ENCODE measurements around the gene PCNX1. TPM values are rescaled to one million over a fixed set of nuclear protein-coding genes. Genes with fewer than 3 reads are reported as not detected.

The PCNX1 gene
- total RNA-seq, 1 experiment from 2014 or later: 48.0 TPM

GRCh38 chr14:71071042-71071441 lies 163.8 kb downstream of the PCNX1 start:
- Histone ChIP-seq H3K18ac (ENCODE audit: insufficient read length, low read depth, low read length) (no peak overlapping the region), H4K20me1 (ENCODE audit: control insufficient read depth, insufficient read depth, insufficient read length) (no peaks in the 10 kb centered on the region), H4K8ac (replicated peaks; ENCODE audit: insufficient read length, low read depth, low read length) (no peak overlapping the region), H2BK20ac (ENCODE audit: low read depth, low read length, poor library complexity, severe bottlenecking) (no peak overlapping the region), H3T11ph (ENCODE audit: low read length) (no peak overlapping the region), H2AK5ac (ENCODE audit: insufficient read length, low read length) (no peak overlapping the region), H3K23me2 (ENCODE audit: insufficient read length, low read depth, low read length, poor library complexity, severe bottlenecking) (no peaks in the 10 kb centered on the region), H2BK5ac (ENCODE audit: insufficient read length, low read length) (no peak overlapping the region), H3K9me3 (ENCODE audit: control insufficient read depth, low read depth, low read length) (no peaks in the 10 kb centered on the region), H3K27ac (ENCODE audit: insufficient read length, low read depth, low read length) (no peak overlapping the region), H3K4ac (ENCODE audit: low read depth, low read length) (no peak overlapping the region), H2BK120ac (ENCODE audit: low read depth, low read length, poor library complexity, severe bottlenecking) (no peak overlapping the region), H3K9ac (ENCODE audit: extremely low read depth, insufficient read length, low read length) (no peak overlapping the region), H4K91ac (ENCODE audit: insufficient read length, low read depth, low read length) (no peak overlapping the region), H4K5ac (ENCODE audit: insufficient read length, low read depth, low read length) (no peak overlapping the region), H3K4me1 (ENCODE audit: insufficient read depth, low read length) (no peaks in the 10 kb centered on the region), H3K56ac (ENCODE audit: insufficient read length, low read depth, low read length) (no peak overlapping the region), H2AFZ (ENCODE audit: low read length) (no peak overlapping the region), H2BK12ac (ENCODE audit: insufficient read length, low read depth, low read length) (no peak overlapping the region), H3K23ac (ENCODE audit: insufficient read length, low read depth, low read length) (no peak overlapping the region), H2BK15ac (ENCODE audit: low read depth, low read length) (no peak overlapping the region), H3K27me3 (ENCODE audit: insufficient read depth, low read length) (no peaks in the 10 kb centered on the region), H3K79me1 (ENCODE audit: insufficient read depth, low read depth, low read length, poor library complexity, severe bottlenecking) (no peaks in the 10 kb centered on the region), H3K79me2 (ENCODE audit: insufficient read depth, low read length) (no peaks in the 10 kb centered on the region), H3K14ac (ENCODE audit: insufficient read depth, low read length) (no peak overlapping the region), H3K4me2 (ENCODE audit: insufficient read depth, insufficient read length, low read length) (no peak overlapping the region)
- WGBS (ENCODE audit: extremely low coverage, insufficient read length, low lambda C conversion rate): no CpG with 5 or more reads among the region's 1 CpG
- no peaks in the 10 kb centered on the region for H3K27me3 Mint-ChIP-seq (ENCODE audit: low read depth)
- H3K9me3 Mint-ChIP-seq: no peaks in the 10 kb centered on the region
- H3K36me3 Mint-ChIP-seq (ENCODE audit: insufficient read depth in 1 of 3, low read depth in 3 of 3): peaks cover 29 to 39% (median 32%) of the 10 kb centered on the region in 3 experiments
- H3K27ac Mint-ChIP-seq: no peak overlapping the region
- H3K4me1 Mint-ChIP-seq: no peaks in the 10 kb centered on the region
- no peak overlapping the region for H3K4me3 Mint-ChIP-seq
- TF ChIP-seq, protein P1, sequence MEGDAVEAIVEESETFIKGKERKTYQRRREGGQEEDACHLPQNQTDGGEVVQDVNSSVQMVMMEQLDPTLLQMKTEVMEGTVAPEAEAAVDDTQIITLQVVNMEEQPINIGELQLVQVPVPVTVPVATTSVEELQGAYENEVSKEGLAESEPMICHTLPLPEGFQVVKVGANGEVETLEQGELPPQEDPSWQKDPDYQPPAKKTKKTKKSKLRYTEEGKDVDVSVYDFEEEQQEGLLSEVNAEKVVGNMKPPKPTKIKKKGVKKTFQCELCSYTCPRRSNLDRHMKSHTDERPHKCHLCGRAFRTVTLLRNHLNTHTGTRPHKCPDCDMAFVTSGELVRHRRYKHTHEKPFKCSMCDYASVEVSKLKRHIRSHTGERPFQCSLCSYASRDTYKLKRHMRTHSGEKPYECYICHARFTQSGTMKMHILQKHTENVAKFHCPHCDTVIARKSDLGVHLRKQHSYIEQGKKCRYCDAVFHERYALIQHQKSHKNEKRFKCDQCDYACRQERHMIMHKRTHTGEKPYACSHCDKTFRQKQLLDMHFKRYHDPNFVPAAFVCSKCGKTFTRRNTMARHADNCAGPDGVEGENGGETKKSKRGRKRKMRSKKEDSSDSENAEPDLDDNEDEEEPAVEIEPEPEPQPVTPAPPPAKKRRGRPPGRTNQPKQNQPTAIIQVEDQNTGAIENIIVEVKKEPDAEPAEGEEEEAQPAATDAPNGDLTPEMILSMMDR (conservative IDR thresholded peaks at IDR 0.05): no peak
- DNase-seq: no peak

All from H9 (cell line).